ENCODE data around the gene PLA2G3.

DNA sequence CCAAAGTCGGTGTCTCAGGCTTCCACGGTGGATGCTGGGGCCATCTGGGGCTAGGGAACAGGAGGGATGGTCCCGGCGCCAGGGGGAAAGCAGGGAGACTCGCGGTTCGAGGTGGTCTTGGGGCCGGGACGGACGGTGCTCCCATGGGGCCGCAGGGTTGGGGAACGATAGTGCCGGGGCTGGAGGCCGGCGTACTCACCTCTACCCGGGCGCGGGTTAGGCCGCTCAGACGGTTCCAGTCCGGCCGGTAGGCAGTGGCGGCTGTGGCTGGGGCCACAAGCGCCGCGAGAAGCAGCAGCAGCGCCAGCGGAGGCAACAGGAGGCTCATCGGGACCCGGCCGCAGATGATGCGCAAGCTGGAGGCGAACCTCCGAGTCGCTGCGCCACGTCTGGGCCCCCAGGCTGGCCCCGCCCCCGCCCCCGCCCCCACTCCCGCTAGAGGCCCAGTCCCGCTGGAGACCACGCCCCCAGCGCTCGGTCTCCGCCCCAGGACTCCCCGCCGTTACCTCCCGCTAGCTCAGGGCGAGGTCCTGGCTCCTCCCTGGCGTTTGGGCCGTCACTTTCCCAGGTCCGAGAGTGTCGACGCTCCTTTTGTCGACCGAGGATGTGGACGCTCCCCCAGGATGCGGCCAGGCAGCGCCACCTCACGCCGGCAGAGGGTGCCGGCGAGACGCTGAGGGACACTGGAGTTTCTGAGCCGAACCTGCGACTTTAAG lies 33.0 kb downstream of the PLA2G3 start, which contains the start of gene SELENOM:
- TF ChIP-seq CTCF (IDR thresholded peaks at IDR 0.05; ENCODE audit: insufficient read depth, low read length, poor library complexity, severe bottlenecking) (peak; percentile 91), EZH2phosphoT487 (conservative IDR thresholded peaks at IDR 0.05; ENCODE audit: low read length) (no peak)
